ENCODE data around the gene PHF10.

- no peak for TF ChIP-seq CTCF (IDR thresholded peaks at IDR 0.05)
- TF ChIP-seq POLR2A (IDR thresholded peaks at IDR 0.05), result no peak
These were observed 5.7 kb upstream of the PHF10 start for GRCh38 chr6:169729961-169730360.
